ENCODE data around the gene SMIM9.

DNA sequence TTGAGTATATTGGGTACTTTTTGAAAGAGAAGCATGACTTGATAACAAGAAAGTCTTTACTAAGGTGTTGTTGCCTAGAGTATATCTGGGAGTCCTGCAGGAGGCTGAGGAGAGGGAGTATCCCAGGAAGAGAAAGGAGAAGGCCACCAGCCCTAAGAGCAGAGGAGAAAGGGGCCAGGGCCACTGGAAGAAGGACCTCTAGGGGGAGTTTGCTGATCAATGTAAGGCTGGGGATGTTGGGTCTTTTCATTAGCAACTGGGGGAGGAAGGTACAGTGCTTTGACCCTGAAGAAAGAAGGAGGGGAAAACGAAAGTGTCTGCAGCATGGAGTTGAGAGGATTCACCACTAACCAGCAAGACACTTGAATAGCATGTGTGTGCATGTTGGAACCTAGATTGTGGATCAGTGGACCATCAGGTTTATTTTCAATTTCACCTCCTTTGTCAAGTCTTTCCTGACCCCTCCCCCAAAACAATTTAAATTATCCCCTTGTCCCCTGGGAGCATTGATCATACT, 4.5 kb downstream of the SMIM9 start:
- TF ChIP-seq POLR2AphosphoS5 (IDR thresholded peaks at IDR 0.05; ENCODE audit: borderline replicate concordance, low read depth, low read length), result no peak
- TF ChIP-seq EZH2 (IDR thresholded peaks at IDR 0.05), result no peak
- no peak for TF ChIP-seq FOXP2 (optimal IDR thresholded peaks at IDR 0.05; ENCODE audit: control extremely low read depth, extremely low read length, insufficient read depth)

All from SK-N-MC (cell line).